Erythroblast (primary cell): ENCODE measurements around the gene IER5L.

Source experiments
- GATA1 ChIP-seq: IDR thresholded peaks from 2 replicates; pipeline ENCODE4 v1.6.1; 2011; ENCODE audit warnings: low read depth, mild to moderate bottlenecking, control low read depth, low read length, moderate library complexity
- POLR2A ChIP-seq: IDR thresholded peaks from 2 replicates; pipeline ENCODE4 v1.6.1; 2011; ENCODE audit warnings: mild to moderate bottlenecking, low read length

DNA sequence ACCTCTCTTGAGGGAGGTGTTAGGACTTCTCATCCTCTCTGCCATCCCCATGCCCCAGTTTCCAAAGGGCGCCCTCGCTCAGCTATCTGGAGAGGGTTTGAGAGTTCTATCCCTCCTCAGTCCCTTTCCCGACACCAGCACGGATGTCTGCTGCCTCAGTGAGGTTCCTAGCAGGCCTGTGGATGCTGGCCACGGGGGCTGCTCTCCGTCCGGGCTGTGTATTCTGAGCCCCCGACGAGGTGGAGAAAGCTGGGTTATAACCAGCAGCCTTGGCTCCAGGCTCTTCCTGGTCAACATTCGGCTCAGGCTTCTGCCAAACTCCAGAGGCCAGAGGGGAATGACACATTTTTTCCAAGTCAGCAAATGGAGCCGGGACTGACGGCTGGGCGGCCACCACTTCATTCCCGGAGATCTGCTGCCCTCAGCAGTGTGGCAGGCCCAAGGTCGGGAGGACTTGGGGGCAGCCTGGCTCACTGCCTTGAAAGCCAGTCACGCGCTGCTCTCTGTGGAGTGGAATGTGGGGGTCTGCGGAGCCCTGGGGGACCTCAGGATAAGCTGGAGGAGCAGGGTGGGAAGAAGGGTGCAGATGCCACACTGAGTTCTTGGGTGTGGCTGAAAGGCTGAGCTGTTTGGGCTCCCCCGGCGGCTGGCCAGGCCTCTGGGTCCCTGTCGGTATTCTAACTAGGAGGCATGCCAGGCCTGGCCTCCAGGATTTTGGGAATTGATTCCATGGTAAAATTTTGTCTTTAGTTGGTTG lies 39.4 kb downstream of the IER5L start:
- TF ChIP-seq POLR2A (no peak), GATA1 (no peak)
